HEK293 (cell line): ENCODE results near the gene FAM163A.

Source experiments
- CTCF ChIA-PET: fragments of 350-600 bp; formaldehyde crosslinking; extraction: SDS; loops from one replicate; lab custom pipeline; 2021; ENCODE audit warnings: antibody characterized with exemption; lab: Yijun Ruan, JAX
- POLR2A ChIA-PET: fragments of 300-600 bp; formaldehyde crosslinking; extraction: SDS; loops from one replicate; lab custom pipeline; 2020; ENCODE audit warnings: antibody characterized with exemption, inconsistent platforms; lab: Yijun Ruan, JAX
- H3K27ac ChIP-seq: fragments of 200-500 bp; sonication (Bioruptor generic); 2 replicates; pipeline ENCODE4 v1.5.1; 2014; ENCODE audit warnings: low read depth, low read length, control low read depth, inconsistent platforms; ENCODE audit errors: extremely low read depth
- H3K36me3 ChIP-seq, 2 experiments: fragments of 200-500 bp in 1 of 2; sonication (Bioruptor generic) in 1 of 2; 1 replicate in 1 of 2; 2 replicates in 1 of 2; pipeline ENCODE4 v1.5.1; 2014 to 2017; ENCODE audit warnings: inconsistent platforms in 2 of 2, low read length in 2 of 2; ENCODE audit not compliant: control insufficient read depth in 2 of 2, insufficient read depth in 1 of 2
- H3K4me1 ChIP-seq: fragments of 200-500 bp; sonication (Bioruptor generic); 2 replicates; pipeline ENCODE4 v1.5.1; 2014; ENCODE audit warnings: mild to moderate bottlenecking, low read length, inconsistent platforms; ENCODE audit not compliant: control insufficient read depth, insufficient read depth
- H3K4me3 ChIP-seq: 2 replicates; pipeline ENCODE4 v1.5.1; 2011; ENCODE audit warnings: low read depth, mild to moderate bottlenecking, control low read depth, low read length, moderate library complexity
- H3K9me3 ChIP-seq: fragments of 200-500 bp; sonication (Bioruptor generic); 2 replicates; pipeline ENCODE4 v1.5.1; 2014; ENCODE audit warnings: low read depth, low read length, inconsistent platforms; ENCODE audit not compliant: control insufficient read depth, insufficient read depth
- EGR2 ChIP-seq: fragments of 450-650 bp; formaldehyde crosslinking; IDR thresholded peaks from 2 replicates; pipeline ENCODE4 v1.5.1; 2016; ENCODE audit warnings: low read depth, missing biosample characterization, missing genetic modification characterization
- GFI1B ChIP-seq: fragments of 450-650 bp; formaldehyde crosslinking; IDR thresholded peaks from 2 replicates; pipeline ENCODE4 v1.5.1; 2016; ENCODE audit warnings: missing biosample characterization, missing genetic modification characterization
- GLI2 ChIP-seq: fragments of 450-650 bp; formaldehyde crosslinking; IDR thresholded peaks from 2 replicates; pipeline ENCODE4; 2017; ENCODE audit warnings: missing biosample characterization, missing genetic modification characterization, low read depth, borderline replicate concordance
- YY1 ChIP-seq: fragments of 450-650 bp; formaldehyde crosslinking; IDR thresholded peaks from 2 replicates; pipeline ENCODE4 v1.5.1; 2018; ENCODE audit warnings: missing biosample characterization, missing genetic modification characterization
- ZBTB7A ChIP-seq: fragments of 450-650 bp; formaldehyde crosslinking; IDR thresholded peaks from 2 replicates; pipeline ENCODE4 v1.5.1; 2016; ENCODE audit warnings: low read depth, missing biosample characterization, missing genetic modification characterization
- ZFHX2 ChIP-seq: fragments of 450-650 bp; formaldehyde crosslinking; conservative IDR thresholded peaks from 2 replicates; pipeline ENCODE4 v1.5.1; 2016; ENCODE audit warnings: missing biosample characterization, missing genetic modification characterization
- ZIC2 ChIP-seq: fragments of 450-650 bp; formaldehyde crosslinking; IDR thresholded peaks from 2 replicates; pipeline ENCODE4 v1.5.1; 2016; ENCODE audit warnings: missing biosample characterization, missing genetic modification characterization
- ZNF174 ChIP-seq: fragments of 450-650 bp; formaldehyde crosslinking; IDR thresholded peaks from 2 replicates; pipeline ENCODE4 v1.5.0; 2017; ENCODE audit warnings: missing biosample characterization, mild to moderate bottlenecking, missing genetic modification characterization
- ZNF2 ChIP-seq: fragments of 450-650 bp; formaldehyde crosslinking; IDR thresholded peaks from 2 replicates; pipeline ENCODE4 v1.5.1; 2016; ENCODE audit warnings: missing biosample characterization, missing genetic modification characterization
- ZNF416 ChIP-seq: fragments of 450-650 bp; formaldehyde crosslinking; IDR thresholded peaks from 2 replicates; pipeline ENCODE4 v1.5.1; 2016; ENCODE audit warnings: missing biosample characterization, missing genetic modification characterization
- ZNF426 ChIP-seq: fragments of 450-650 bp; formaldehyde crosslinking; IDR thresholded peaks from 2 replicates; pipeline ENCODE4 v1.5.1; 2017; ENCODE audit warnings: missing biosample characterization, missing genetic modification characterization, mild to moderate bottlenecking, inconsistent platforms, moderate library complexity
- ZNF501 ChIP-seq: fragments of 450-650 bp; formaldehyde crosslinking; IDR thresholded peaks from 2 replicates; pipeline ENCODE4 v1.5.1; 2016; ENCODE audit warnings: missing biosample characterization, missing genetic modification characterization
- ZNF654 ChIP-seq: fragments of 450-650 bp; formaldehyde crosslinking; IDR thresholded peaks from 2 replicates; pipeline ENCODE4 v1.5.1; 2016; ENCODE audit warnings: low read depth, missing biosample characterization, missing genetic modification characterization
- ZNF747 ChIP-seq: fragments of 450-650 bp; formaldehyde crosslinking; IDR thresholded peaks from 2 replicates; pipeline ENCODE4 v1.5.1; 2016; ENCODE audit warnings: missing biosample characterization, missing genetic modification characterization
- ZNF76 ChIP-seq: fragments of 450-650 bp; formaldehyde crosslinking; IDR thresholded peaks from 2 replicates; pipeline ENCODE4; 2016; ENCODE audit warnings: low read depth, missing biosample characterization, missing genetic modification characterization, borderline replicate concordance
- TF ChIP-seq, protein P1 (sequence below): fragments of 450-650 bp; formaldehyde crosslinking; IDR thresholded peaks from 2 replicates; pipeline ENCODE4 v1.5.1; 2016; ENCODE audit warnings: missing biosample characterization, missing genetic modification characterization
- TF ChIP-seq, protein P2 (sequence below): fragments of 450-650 bp; formaldehyde crosslinking; IDR thresholded peaks from 2 replicates; pipeline ENCODE4 v1.5.1; 2017; ENCODE audit warnings: missing biosample characterization, missing genetic modification characterization

The FAM163A gene

GRCh38 chr1:179807291-179807690, 64.2 kb downstream of the FAM163A start:
- no peak overlapping the region for H3K27ac ChIP-seq
- no peaks in the 10 kb centered on the region for H3K36me3 ChIP-seq
- no peak for TF ChIP-seq ZNF174 (tag by site-specific recombination)
- TF ChIP-seq, all 188 proteins: peak for 0
- Histone ChIP-seq H3K9me3 (no peaks in the 10 kb centered on the region), H3K4me3 (no peak overlapping the region), H3K4me1 (no peaks in the 10 kb centered on the region)
- ChIA-PET CTCF (interaction anchor here (0.7 to 1.2 kb wide), 4 partner anchors 8 to 106 kb away, joined by 3 to 10 read pairs (median 3); no protein-coding TSS in a partner anchor), POLR2A (no interaction called here)

DNA sequence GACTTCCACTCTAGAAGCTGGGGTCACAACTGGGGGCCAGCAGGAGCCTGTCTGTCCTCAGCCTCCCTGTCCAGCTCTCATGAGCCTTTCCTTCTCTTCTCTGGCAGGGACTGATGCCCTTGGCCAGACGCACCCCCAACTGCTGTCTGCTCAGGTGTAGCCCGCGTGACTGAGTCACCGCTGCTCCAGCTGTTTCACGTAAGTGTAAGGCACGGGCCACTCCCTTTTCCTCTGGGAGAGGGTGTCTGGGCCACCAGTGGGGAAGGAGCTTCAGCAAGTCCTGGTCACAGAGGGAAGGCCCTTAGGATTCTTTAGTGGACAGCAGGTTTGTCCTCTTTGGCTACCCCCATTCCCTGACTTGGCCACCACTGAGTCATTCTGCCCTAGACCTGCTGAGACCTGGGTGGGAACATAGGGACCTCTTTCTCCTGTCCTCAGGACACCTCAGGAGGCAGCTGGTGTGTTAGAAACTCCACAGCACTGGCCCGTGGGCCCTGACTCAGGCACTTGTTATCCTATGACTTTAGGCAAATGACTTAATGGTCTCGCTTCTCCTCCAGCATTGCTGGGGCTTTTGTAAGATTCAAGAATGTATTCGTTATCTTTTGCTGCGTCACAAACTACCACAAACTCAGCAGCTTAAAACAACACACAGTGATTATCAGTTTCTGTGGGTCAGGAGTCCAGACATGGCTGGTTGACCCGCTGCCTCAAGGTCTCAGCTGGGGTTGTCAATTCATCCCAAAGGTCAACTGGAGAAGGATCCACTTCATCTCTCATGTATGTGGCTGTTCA, 64.8 kb downstream of the FAM163A start:
- POLR2A ChIA-PET = no interaction called here
- Histone ChIP-seq H3K36me3 (no peaks in the 10 kb centered on the region), H3K4me1 (no peaks in the 10 kb centered on the region), H3K9me3 (no peaks in the 10 kb centered on the region), H3K4me3 (no peak overlapping the region), H3K27ac (no peak overlapping the region)
- TF ChIP-seq ZNF426 (tag by site-specific recombination) (no peak), ZNF416 (tag by site-specific recombination) (no peak), GLI2 (tag by site-specific recombination) (no peak), ZNF2 (tag by site-specific recombination) (no peak), YY1 (tag by site-specific recombination) (no peak), EGR2 (no peak), ZFHX2 (tag by site-specific recombination) (no peak), ZIC2 (tag by site-specific recombination) (peak; percentile 21; the same call in 1 of the 2 replicates)
- CTCF ChIA-PET = interaction anchor here (1.0 to 8.0 kb wide), 5 partner anchors 10 to 372 kb away, joined by 3 to 89 read pairs (median 10); no protein-coding TSS in a partner anchor

GRCh38 chr1:179808503-179808902, 65.4 kb downstream of the FAM163A start:
- ChIA-PET POLR2A (no interaction called here), CTCF (interaction anchor here (1.9 to 8.2 kb wide), 8 partner anchors 10 to 371 kb away, joined by 6 to 345 read pairs (median 28); no protein-coding TSS in a partner anchor)
- Histone ChIP-seq H3K4me3 (no peak overlapping the region), H3K4me1 (no peaks in the 10 kb centered on the region), H3K9me3 (no peaks in the 10 kb centered on the region), H3K27ac (no peak overlapping the region), H3K36me3 (no peaks in the 10 kb centered on the region)
- TF ChIP-seq ZBTB7A (tag by site-specific recombination) = no peak
- no peak for TF ChIP-seq ZNF747

DNA sequence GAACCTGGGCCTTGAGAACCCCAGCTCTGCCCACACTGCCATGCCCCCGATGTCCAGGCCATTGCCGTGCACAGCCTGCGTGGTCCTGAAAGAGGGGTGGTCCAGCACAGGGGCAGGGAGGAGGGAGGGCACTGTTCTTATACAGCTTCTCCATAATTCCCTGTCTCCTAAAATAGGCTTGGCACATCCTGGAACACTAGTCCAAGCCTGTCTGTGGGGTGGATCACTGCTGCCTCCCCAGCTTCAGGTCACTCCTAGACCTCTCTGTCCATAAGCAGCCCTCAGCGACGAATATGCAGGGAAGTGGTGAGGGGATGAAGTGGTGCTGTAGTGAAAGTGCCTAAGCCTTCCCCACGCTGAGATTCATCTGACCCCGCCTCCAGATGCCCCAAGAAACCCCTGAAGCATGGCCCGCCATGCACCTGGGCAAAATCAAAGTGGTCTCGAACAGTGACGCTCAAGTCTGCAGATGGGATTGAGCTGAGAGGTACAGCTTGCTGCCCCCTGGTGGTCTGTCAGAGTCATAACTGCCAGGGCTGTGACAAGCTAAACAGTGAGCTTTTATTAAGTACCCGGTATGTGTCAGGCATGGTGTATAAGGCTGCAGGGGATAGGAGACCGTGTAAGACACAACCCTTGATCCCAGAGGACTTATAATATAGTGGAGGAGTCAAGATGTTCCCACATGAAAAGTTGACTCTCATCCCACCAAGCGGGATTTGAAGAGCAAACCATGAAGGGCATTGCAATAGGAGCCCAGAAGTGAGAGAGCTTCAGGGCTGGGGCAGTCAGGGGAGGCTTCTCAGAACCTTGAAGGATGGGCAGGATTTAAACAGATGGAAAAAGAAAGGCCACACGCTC, 66.6 kb downstream of the FAM163A start:
- H3K4me3 ChIP-seq = no peak overlapping the region
- POLR2A ChIA-PET = no interaction called here
- H3K36me3 ChIP-seq = no peaks in the 10 kb centered on the region
- no peaks in the 10 kb centered on the region for H3K4me1 ChIP-seq
- no peaks in the 10 kb centered on the region for H3K9me3 ChIP-seq
- CTCF ChIA-PET = interaction anchor here (0.6 to 8.2 kb wide), 65 partner anchors 7 to 1339 kb away, joined by 3 to 345 read pairs (median 4); no protein-coding TSS in a partner anchor
- no peak overlapping the region for H3K27ac ChIP-seq
- TF ChIP-seq YY1 (tag by site-specific recombination) (no peak), ZNF654 (tag by site-specific recombination) (peak; percentile 62), GFI1B (tag by site-specific recombination) (0 out of 2 replicates have a peak, but pooled peaks have one; percentile 5), ZNF501 (tag by site-specific recombination) (0 out of 2 replicates have a peak, but pooled peaks have one; percentile 21), ZNF76 (tag by site-specific recombination) (0 out of 2 replicates have a peak, but pooled peaks have one; percentile 38)
- TF ChIP-seq, protein P1, sequence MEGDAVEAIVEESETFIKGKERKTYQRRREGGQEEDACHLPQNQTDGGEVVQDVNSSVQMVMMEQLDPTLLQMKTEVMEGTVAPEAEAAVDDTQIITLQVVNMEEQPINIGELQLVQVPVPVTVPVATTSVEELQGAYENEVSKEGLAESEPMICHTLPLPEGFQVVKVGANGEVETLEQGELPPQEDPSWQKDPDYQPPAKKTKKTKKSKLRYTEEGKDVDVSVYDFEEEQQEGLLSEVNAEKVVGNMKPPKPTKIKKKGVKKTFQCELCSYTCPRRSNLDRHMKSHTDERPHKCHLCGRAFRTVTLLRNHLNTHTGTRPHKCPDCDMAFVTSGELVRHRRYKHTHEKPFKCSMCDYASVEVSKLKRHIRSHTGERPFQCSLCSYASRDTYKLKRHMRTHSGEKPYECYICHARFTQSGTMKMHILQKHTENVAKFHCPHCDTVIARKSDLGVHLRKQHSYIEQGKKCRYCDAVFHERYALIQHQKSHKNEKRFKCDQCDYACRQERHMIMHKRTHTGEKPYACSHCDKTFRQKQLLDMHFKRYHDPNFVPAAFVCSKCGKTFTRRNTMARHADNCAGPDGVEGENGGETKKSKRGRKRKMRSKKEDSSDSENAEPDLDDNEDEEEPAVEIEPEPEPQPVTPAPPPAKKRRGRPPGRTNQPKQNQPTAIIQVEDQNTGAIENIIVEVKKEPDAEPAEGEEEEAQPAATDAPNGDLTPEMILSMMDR (tag by site-specific recombination) = peak; percentile 81
- TF ChIP-seq, protein P2, sequence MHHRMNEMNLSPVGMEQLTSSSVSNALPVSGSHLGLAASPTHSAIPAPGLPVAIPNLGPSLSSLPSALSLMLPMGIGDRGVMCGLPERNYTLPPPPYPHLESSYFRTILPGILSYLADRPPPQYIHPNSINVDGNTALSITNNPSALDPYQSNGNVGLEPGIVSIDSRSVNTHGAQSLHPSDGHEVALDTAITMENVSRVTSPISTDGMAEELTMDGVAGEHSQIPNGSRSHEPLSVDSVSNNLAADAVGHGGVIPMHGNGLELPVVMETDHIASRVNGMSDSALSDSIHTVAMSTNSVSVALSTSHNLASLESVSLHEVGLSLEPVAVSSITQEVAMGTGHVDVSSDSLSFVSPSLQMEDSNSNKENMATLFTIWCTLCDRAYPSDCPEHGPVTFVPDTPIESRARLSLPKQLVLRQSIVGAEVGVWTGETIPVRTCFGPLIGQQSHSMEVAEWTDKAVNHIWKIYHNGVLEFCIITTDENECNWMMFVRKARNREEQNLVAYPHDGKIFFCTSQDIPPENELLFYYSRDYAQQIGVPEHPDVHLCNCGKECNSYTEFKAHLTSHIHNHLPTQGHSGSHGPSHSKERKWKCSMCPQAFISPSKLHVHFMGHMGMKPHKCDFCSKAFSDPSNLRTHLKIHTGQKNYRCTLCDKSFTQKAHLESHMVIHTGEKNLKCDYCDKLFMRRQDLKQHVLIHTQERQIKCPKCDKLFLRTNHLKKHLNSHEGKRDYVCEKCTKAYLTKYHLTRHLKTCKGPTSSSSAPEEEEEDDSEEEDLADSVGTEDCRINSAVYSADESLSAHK (tag by site-specific recombination) = no peak
